K562 (cell line): ENCODE data around the gene NAV2. TPM values are rescaled to one million over a fixed set of nuclear protein-coding genes. Genes with fewer than 3 reads are reported as not detected.

Experiments used
- BHLHE40 ChIP-seq: IDR thresholded peaks from 2 replicates; pipeline ENCODE4 v1.6.1; 2011; ENCODE audit warnings: low read length, improper control_type of control experiment
- CBX3 ChIP-seq, 2 experiments: IDR thresholded peaks; 1 replicate in 1 of 2; 2 replicates in 1 of 2; pipeline ENCODE4 v1.6.1; 2012; ENCODE audit warnings: inconsistent platforms in 2 of 2, low read length in 2 of 2, borderline replicate concordance in 1 of 2, control low read depth in 1 of 2
- CSDE1 ChIP-seq, 2 experiments: fragments of 450-650 bp; IDR thresholded peaks; 2 replicates each; pipeline ENCODE4 v1.6.1; 2016; ENCODE audit warnings: mild to moderate bottlenecking in 1 of 2
- CTBP1 ChIP-seq: fragments of 450-650 bp; IDR thresholded peaks from 2 replicates; pipeline ENCODE4 v1.6.1; 2016; ENCODE audit warnings: borderline replicate concordance
- ETS2 ChIP-seq: IDR thresholded peaks from 2 replicates; pipeline ENCODE4 v1.6.1; 2016; ENCODE audit warnings: borderline replicate concordance, missing genetic modification characterization, mild to moderate bottlenecking, moderate library complexity, missing compliant biosample characterization; ENCODE audit not compliant: poor library complexity, severe bottlenecking
- FOS ChIP-seq: IDR thresholded peaks from 3 replicates; pipeline ENCODE4 v1.6.1; 2011; ENCODE audit not compliant: insufficient read length; ENCODE audit errors: extremely low read depth
- KDM5B ChIP-seq: fragments of 200-600 bp; sonication (generic); IDR thresholded peaks from 2 replicates; pipeline ENCODE4 v1.6.1; 2012; ENCODE audit warnings: low read depth, mild to moderate bottlenecking, moderate library complexity, low read length, control low read depth, inconsistent platforms; ENCODE audit not compliant: insufficient replicate concordance
- LCOR ChIP-seq: sonication (generic); formaldehyde crosslinking; IDR thresholded peaks from 2 replicates; pipeline ENCODE4 v1.8.0; 2022; ENCODE audit warnings: mild to moderate bottlenecking, missing genetic modification reagents
- MAX ChIP-seq: sonication (generic); formaldehyde crosslinking; IDR thresholded peaks from 2 replicates; pipeline ENCODE4 v1.9.0; 2022; ENCODE audit warnings: mild to moderate bottlenecking, missing genetic modification reagents
- NCOA1 ChIP-seq: fragments of 450-650 bp; IDR thresholded peaks from 2 replicates; pipeline ENCODE4 v1.6.1; 2016; ENCODE audit warnings: low read depth
- PHF21A ChIP-seq: fragments of 450-650 bp; IDR thresholded peaks from 2 replicates; pipeline ENCODE4 v1.6.1; 2017; ENCODE audit warnings: low read depth, borderline replicate concordance
- RBM39 ChIP-seq: fragments of 200-400 bp; formaldehyde crosslinking; optimal IDR thresholded peaks from 2 replicates; pipeline ENCODE3; 2018; ENCODE audit warnings: low read depth, low read length
- SNIP1 ChIP-seq: fragments of 450-650 bp; IDR thresholded peaks from 2 replicates; pipeline ENCODE4 v1.7.1; 2017; ENCODE audit warnings: low read depth, mild to moderate bottlenecking
- SRSF3 ChIP-seq: fragments of 200-400 bp; formaldehyde crosslinking; IDR thresholded peaks from 2 replicates; pipeline ENCODE4 v1.6.1; 2016; ENCODE audit warnings: mild to moderate bottlenecking, low read length, moderate library complexity; ENCODE audit not compliant: insufficient read depth
- TAF1 ChIP-seq: IDR thresholded peaks from 2 replicates; pipeline ENCODE4 v1.6.1; 2011; ENCODE audit warnings: mild to moderate bottlenecking, low read length, moderate library complexity; ENCODE audit not compliant: insufficient read depth, control insufficient read depth, severe bottlenecking; ENCODE audit errors: extremely low read depth
- TFAM ChIP-seq: fragments of 250-450 bp; sonication (Bioruptor Pico); conservative IDR thresholded peaks from 2 replicates; pipeline ENCODE4 v1.5.0; 2021; ENCODE audit warnings: mild to moderate bottlenecking, moderate library complexity
- XRCC5 ChIP-seq: fragments of 200-400 bp; formaldehyde crosslinking; IDR thresholded peaks from 2 replicates; pipeline ENCODE4 v1.6.1; 2017; ENCODE audit warnings: low read depth, mild to moderate bottlenecking, low read length
- ZBTB9 ChIP-seq: fragments of 450-650 bp; formaldehyde crosslinking; IDR thresholded peaks from 2 replicates; pipeline ENCODE4 v1.4.0; 2020; ENCODE audit warnings: mild to moderate bottlenecking, moderate library complexity
- ZNF263 ChIP-seq: sonication (generic); formaldehyde crosslinking; IDR thresholded peaks from 2 replicates; pipeline ENCODE4 v1.8.0; 2022; ENCODE audit warnings: mild to moderate bottlenecking, missing genetic modification reagents, borderline replicate concordance
- ZNF431 ChIP-seq: sonication (generic); formaldehyde crosslinking; IDR thresholded peaks from 2 replicates; pipeline ENCODE4 v1.8.0; 2022; ENCODE audit warnings: mild to moderate bottlenecking, missing genetic modification reagents
- polyA plus RNA-seq, 8 experiments: library from polyadenylated mRNA; depleted of rRNA in 4 of 8; stranded (reverse) in 5 of 8; unstranded in 3 of 8; fragments of >200 nt; fragmentation: Nextera tagmentation in 2 of 8; fragmentation: Illumina TruSeq in 1 of 8; extraction: Ambion mirVana in 2 of 8; extraction: Trizol in 1 of 8; gene quantifications; 2 replicates each; pipeline versions ENCODE4 v1.2.1 to v1.2.3, GENCODE V29; 2011 to 2014; ENCODE audit warnings: inconsistent platforms in 1 of 8, missing spikeins in 1 of 8
- total RNA-seq, 7 experiments: library from RNA; depleted of rRNA in 6 of 7; stranded (reverse); fragments of >200 nt in 6 of 7; fragmentation: Illumina TruSeq in 2 of 7; extraction: Trizol in 2 of 7; gene quantifications; 2 replicates each; pipeline versions ENCODE4 v1.2.1 to v1.2.3, GENCODE V29; 2011 to 2021; ENCODE audit warnings: low replicate concordance in 1 of 7
- TF ChIP-seq, protein P1 (sequence below): fragments of 450-650 bp; IDR thresholded peaks from 2 replicates; pipeline ENCODE4 v1.6.1; 2018; ENCODE audit not compliant: partially characterized antibody

Gene NAV2
- total and polyA plus RNA-seq, 9 of the 15 experiments (the other 6 are each of a cell fraction or from before 2014, with no cell fraction given) = 0.03 to 0.35 (median 0.05) TPM

- TF ChIP-seq, protein P1, sequence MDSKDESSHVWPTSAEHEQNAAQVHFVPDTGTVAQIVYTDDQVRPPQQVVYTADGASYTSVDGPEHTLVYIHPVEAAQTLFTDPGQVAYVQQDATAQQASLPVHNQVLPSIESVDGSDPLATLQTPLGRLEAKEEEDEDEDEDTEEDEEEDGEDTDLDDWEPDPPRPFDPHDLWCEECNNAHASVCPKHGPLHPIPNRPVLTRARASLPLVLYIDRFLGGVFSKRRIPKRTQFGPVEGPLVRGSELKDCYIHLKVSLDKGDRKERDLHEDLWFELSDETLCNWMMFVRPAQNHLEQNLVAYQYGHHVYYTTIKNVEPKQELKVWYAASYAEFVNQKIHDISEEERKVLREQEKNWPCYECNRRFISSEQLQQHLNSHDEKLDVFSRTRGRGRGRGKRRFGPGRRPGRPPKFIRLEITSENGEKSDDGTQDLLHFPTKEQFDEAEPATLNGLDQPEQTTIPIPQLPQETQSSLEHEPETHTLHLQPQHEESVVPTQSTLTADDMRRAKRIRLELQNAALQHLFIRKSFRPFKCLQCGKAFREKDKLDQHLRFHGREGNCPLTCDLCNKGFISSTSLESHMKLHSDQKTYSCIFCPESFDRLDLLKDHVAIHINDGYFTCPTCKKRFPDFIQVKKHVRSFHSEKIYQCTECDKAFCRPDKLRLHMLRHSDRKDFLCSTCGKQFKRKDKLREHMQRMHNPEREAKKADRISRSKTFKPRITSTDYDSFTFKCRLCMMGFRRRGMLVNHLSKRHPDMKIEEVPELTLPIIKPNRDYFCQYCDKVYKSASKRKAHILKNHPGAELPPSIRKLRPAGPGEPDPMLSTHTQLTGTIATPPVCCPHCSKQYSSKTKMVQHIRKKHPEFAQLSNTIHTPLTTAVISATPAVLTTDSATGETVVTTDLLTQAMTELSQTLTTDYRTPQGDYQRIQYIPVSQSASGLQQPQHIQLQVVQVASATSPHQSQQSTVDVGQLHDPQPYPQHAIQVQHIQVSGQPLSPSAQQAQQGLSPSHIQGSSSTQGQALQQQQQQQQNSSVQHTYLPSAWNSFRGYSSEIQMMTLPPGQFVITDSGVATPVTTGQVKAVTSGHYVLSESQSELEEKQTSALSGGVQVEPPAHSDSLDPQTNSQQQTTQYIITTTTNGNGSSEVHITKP = peak; percentile 78
- TF ChIP-seq PHF21A = peak; percentile 43; the same call in 1 of the 2 replicates
- TF ChIP-seq ETS2 = no peak
- peak; percentile 33 for TF ChIP-seq TAF1
- TF ChIP-seq BHLHE40 = 0 out of 2 replicates have a peak, but pooled peaks have one; percentile 17
- TF ChIP-seq LCOR = peak; percentile 84
- TF ChIP-seq CTBP1 = peak; percentile 97
- peak; percentile 81; the same call in 1 of the 2 replicates for TF ChIP-seq ZNF431 (CRISPR knock-in tag)
- peak; percentile 72 for TF ChIP-seq FOS
- peak in 1 of 2 experiments; percentile 70; a peak in 1 of 3 replicates for TF ChIP-seq CBX3 (IDR thresholded peaks at IDR 0.05; ENCODE audit: borderline replicate concordance in 1 of 2, low read length in 2 of 2)
- TF ChIP-seq CSDE1 (IDR thresholded peaks at IDR 0.05) = no peak
- TF ChIP-seq RBM39 = no peak
- peak; percentile 91 for TF ChIP-seq SNIP1
- TF ChIP-seq ZBTB9 (CRISPR knock-in tag) = peak; percentile 33; the same call in 1 of the 2 replicates
- TF ChIP-seq MAX (CRISPR knock-in tag) = peak; percentile 92
- TF ChIP-seq ZNF263 (CRISPR knock-in tag) = no peak
- no peak for TF ChIP-seq NCOA1
- TF ChIP-seq KDM5B = peak; percentile 80
- TF ChIP-seq TFAM (CRISPR knock-in tag) = no peak
- no peak for TF ChIP-seq XRCC5
- no peak for TF ChIP-seq SRSF3
These were observed at the start of gene NAV2 (continued) for GRCh38 chr11:19712281-19713195.
